Vagina (tissue), 2 donors: ENCODE results near the gene COL5A1. TPM values are rescaled to one million over a fixed set of nuclear protein-coding genes. Genes with fewer than 3 reads are reported as not detected.

Experiments
- DNase-seq, 2 donors: peaks; one replicate each; pipeline ENCODE4 v3.0.0-alpha.2; 2017; ENCODE audit errors: extremely low spot score in 2 of 2
- H3K27ac ChIP-seq: fragments of 200-600 bp; sonication (generic); one replicate; pipeline ENCODE4 v1.5.1; 2019
- H3K27me3 ChIP-seq: fragments of 200-600 bp; sonication (generic); one replicate; pipeline ENCODE4 v1.5.1; 2019
- H3K36me3 ChIP-seq, 2 donors: fragments of 200-600 bp; sonication (generic); one replicate each; pipeline ENCODE4 v1.5.1; 2017 to 2019
- H3K4me1 ChIP-seq: fragments of 200-600 bp; sonication (generic); one replicate; pipeline ENCODE4 v1.5.1; 2019
- H3K4me3 ChIP-seq, 2 donors: fragments of 200-600 bp; sonication (generic); 1 replicate in 1 of 2; 2 replicates in 1 of 2; pipeline ENCODE4 v1.5.1; 2016 to 2019
- H3K9me3 ChIP-seq: fragments of 200-600 bp; sonication (generic); one replicate; pipeline ENCODE4 v1.5.1; 2019
- CTCF ChIP-seq, 3 experiments: fragments of 450-650 bp in 2 of 3; fragments of 200-600 bp in 1 of 3; sonication (generic) in 1 of 3; IDR thresholded peaks; one replicate each; pipeline ENCODE4 v1.5.1; 2017 to 2019; ENCODE audit warnings: antibody characterized with exemption in 3 of 3, mild to moderate bottlenecking in 2 of 3, moderate library complexity in 2 of 3
- POLR2A ChIP-seq, 2 donors: fragments of 450-650 bp; IDR thresholded peaks; one replicate each; pipeline ENCODE4 v1.6.1; 2017; ENCODE audit warnings: antibody characterized with exemption in 2 of 2, mild to moderate bottlenecking in 2 of 2, moderate library complexity in 2 of 2
- POLR2AphosphoS5 ChIP-seq, 2 donors: sonication (generic); formaldehyde crosslinking; IDR thresholded peaks; one replicate each; pipeline ENCODE4 v1.9.0; 2017; ENCODE audit warnings: antibody characterized with exemption in 2 of 2, mild to moderate bottlenecking in 2 of 2, low read depth in 1 of 2; ENCODE audit not compliant: insufficient read depth in 1 of 2
- intact Hi-C: fragments of 100-400 bp; cut with DNase I; formaldehyde crosslinking; loops from one replicate; pipeline ENCODE4 v1.15.1; 2023
- total RNA-seq: library from RNA; depleted of rRNA; stranded (reverse); fragments of >200 nt; gene quantifications from one replicate; pipeline ENCODE4 v1.2.3, GENCODE V29; 2016

The COL5A1 gene
- total RNA-seq, 1 donor from 2014 or later, result 36.6 TPM

GRCh38 chr9:134828892-134829291, 187.3 kb downstream of the COL5A1 start:
- Histone ChIP-seq H3K4me1 (peaks cover 4% of the 10 kb centered on the region), H3K27ac (no peak overlapping the region), H3K27me3 (no peaks in the 10 kb centered on the region), H3K36me3 (peaks cover 0 to 22% of the 10 kb centered on the region in 2 donors), H3K4me3 (no peak overlapping the region), H3K9me3 (no peaks in the 10 kb centered on the region)
- no peak for TF ChIP-seq CTCF (IDR thresholded peaks at IDR 0.05)
- TF ChIP-seq POLR2AphosphoS5 (IDR thresholded peaks at IDR 0.05; ENCODE audit: insufficient read depth in 1 of 2, low read depth in 1 of 2), result no peak
- no peak for TF ChIP-seq POLR2A (IDR thresholded peaks at IDR 0.05)
- intact Hi-C loops, result no loop called here
- DNase-seq, result no peak

- peaks cover 0 to 19% of the 10 kb centered on the region in 2 donors for H3K36me3 ChIP-seq
- no peak for TF ChIP-seq POLR2A (IDR thresholded peaks at IDR 0.05)
- TF ChIP-seq CTCF (IDR thresholded peaks at IDR 0.05), result no peak
- no peak for TF ChIP-seq POLR2AphosphoS5 (IDR thresholded peaks at IDR 0.05; ENCODE audit: insufficient read depth in 1 of 2, low read depth in 1 of 2)
- H3K27ac ChIP-seq, result no peak overlapping the region
- no peaks in the 10 kb centered on the region for H3K27me3 ChIP-seq
- no peaks in the 10 kb centered on the region for H3K9me3 ChIP-seq
- peaks cover 4% of the 10 kb centered on the region for H3K4me1 ChIP-seq
- H3K4me3 ChIP-seq, result no peak overlapping the region
- DNase-seq, result no peak
- intact Hi-C loops, result no loop called here
Measured at GRCh38 chr9:134829356-134829937, 187.8 kb downstream of the COL5A1 start.

GRCh38 chr9:134830126-134830525, 188.5 kb downstream of the COL5A1 start:
- no peak overlapping the region for H3K4me3 ChIP-seq
- intact Hi-C loops, result no loop called here
- H3K4me1 ChIP-seq, result peaks cover 4% of the 10 kb centered on the region
- H3K36me3 ChIP-seq, result peaks cover 0 to 14% of the 10 kb centered on the region in 2 donors
- H3K27me3 ChIP-seq, result no peaks in the 10 kb centered on the region
- no peaks in the 10 kb centered on the region for H3K9me3 ChIP-seq
- DNase-seq, result no peak
- no peak for TF ChIP-seq POLR2AphosphoS5 (IDR thresholded peaks at IDR 0.05; ENCODE audit: insufficient read depth in 1 of 2, low read depth in 1 of 2)
- TF ChIP-seq CTCF (IDR thresholded peaks at IDR 0.05), result no peak
- TF ChIP-seq POLR2A (IDR thresholded peaks at IDR 0.05), result no peak
- no peak overlapping the region for H3K27ac ChIP-seq

GRCh38 chr9:134830926-134831720, 189.5 kb downstream of the COL5A1 start:
- DNase-seq, result no peak
- no peak overlapping the region for H3K27ac ChIP-seq
- TF ChIP-seq CTCF (IDR thresholded peaks at IDR 0.05) (no peak), POLR2A (IDR thresholded peaks at IDR 0.05) (no peak), POLR2AphosphoS5 (IDR thresholded peaks at IDR 0.05; ENCODE audit: insufficient read depth in 1 of 2, low read depth in 1 of 2) (no peak)
- H3K9me3 ChIP-seq, result no peaks in the 10 kb centered on the region
- no peaks in the 10 kb centered on the region for H3K27me3 ChIP-seq
- H3K4me1 ChIP-seq, result peaks cover 4% of the 10 kb centered on the region
- H3K4me3 ChIP-seq, result no peak overlapping the region
- H3K36me3 ChIP-seq, result peaks cover 0 to 13% of the 10 kb centered on the region in 2 donors
- intact Hi-C loops, result no loop called here

DNA sequence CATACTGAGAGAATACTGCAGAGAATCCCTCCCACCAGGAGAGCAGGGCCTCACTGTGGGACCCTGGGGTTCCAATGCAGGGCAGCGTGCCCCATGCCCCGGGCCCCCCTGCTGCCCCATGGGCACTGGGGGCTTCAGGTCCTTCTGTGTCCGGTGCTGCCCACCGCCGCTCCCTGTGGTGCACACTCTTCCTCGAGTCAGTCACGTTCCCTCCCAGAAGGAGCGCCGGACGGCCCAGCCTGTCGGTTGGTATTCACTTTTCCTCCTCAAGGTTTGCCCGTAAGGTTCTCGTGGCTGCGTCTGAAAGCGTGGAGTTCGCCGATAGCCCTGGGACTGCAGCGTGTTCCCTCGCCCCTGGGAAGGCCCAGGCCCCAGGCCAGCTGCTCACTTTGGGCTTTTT, 190.9 kb downstream of the COL5A1 start:
- DNase-seq, result no peak
- TF ChIP-seq POLR2A (IDR thresholded peaks at IDR 0.05) (no peak), CTCF (IDR thresholded peaks at IDR 0.05) (no peak), POLR2AphosphoS5 (IDR thresholded peaks at IDR 0.05; ENCODE audit: insufficient read depth in 1 of 2, low read depth in 1 of 2) (no peak)
- Histone ChIP-seq H3K27me3 (no peaks in the 10 kb centered on the region), H3K36me3 (peaks cover 0 to 13% of the 10 kb centered on the region in 2 donors), H3K27ac (no peak overlapping the region), H3K4me3 (no peak overlapping the region), H3K4me1 (no peaks in the 10 kb centered on the region), H3K9me3 (no peaks in the 10 kb centered on the region)
- intact Hi-C loops, result no loop called here
